ENCODE results near the gene SYNDIG1L. TPM values are rescaled to one million over a fixed set of nuclear protein-coding genes. Genes with fewer than 3 reads are reported as not detected.

SYNDIG1L gene
- total RNA-seq, 1 donor from 2014 or later: not detected

GRCh38 chr14:74429991-74430390, 4.0 kb upstream of the SYNDIG1L start:
- DNase-seq (ENCODE audit: low spot score): no peak

DNA sequence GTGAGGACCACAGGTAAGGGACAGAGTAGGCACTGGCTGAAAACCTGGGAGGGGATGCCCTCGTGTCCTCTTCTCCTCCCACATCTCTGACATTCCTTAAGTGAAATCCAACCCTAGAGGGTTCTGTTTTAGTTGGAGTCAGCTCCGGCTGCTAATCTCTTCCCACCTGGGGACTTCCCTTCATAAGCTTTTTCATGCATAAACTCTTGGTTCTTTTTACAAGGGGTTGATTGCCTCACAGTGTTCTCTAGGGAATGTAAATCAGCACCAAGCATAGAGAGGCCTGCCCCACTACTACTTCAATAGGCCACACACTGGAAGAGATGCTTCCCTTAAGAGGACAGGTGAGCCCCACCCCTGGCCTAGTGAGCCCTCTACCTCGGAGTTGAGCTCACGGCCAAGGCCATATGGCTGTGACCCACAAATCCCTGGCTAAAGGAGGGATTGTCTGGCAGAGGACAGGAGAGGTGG, 3.2 kb upstream of the SYNDIG1L start:
- DNase-seq (ENCODE audit: low spot score): no peak

DNA sequence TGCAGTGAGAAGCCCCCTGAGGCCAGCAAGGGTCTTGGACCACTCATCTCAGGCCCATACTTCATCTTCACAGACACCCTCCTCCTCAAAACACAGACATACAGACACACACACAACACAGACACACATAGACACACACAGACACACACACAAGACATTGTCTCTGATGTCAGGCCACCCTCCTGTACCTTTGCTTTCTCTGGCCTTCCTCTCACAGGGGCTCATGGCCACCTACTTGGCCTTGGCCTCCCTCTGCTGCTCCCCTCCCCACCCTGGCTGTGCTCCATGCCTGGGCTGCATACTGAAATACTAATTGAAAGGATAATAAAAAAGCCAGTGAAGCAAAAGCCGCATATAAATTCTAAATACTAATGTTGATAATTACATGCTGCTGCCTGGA, 1.6 kb upstream of the SYNDIG1L start:
- DNase-seq (ENCODE audit: low spot score): no peak

DNA sequence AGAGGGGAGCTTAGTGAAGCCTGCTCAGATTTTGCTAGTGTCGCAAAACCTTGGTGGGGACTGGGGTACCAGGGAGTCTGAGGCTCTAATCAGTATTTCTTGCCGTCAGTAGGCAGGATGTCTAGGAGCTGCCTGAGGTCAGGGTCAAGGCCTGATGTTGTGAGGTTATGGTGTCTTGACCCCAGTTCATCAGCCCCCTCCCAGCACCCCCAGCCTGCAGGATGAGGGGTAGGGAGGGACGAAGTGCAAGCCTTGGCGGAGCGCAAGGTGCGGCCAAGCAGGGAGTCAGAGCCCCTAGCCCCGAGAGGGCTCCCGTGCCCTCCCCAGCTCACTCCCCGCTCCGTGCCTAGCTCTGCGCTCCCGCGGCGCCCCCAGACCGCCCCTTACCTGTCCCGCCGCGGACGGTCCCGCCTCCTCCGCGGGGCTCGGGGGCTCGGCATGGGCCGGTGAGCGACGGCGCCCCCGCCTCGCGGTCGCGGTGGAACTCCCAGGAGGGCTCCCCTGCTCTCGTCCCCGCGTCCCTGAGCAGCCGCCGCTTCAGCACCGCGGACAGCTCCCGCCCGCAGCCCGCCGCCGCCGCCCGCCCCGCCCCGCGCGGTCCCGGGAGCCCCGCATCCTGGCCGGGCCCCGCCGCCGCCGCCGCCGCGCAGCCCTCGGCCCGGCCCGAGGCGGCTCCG, 347 bp downstream of the SYNDIG1L start:
- no peak for DNase-seq (ENCODE audit: low spot score)

GRCh38 chr14:74424606-74425005, 1.4 kb downstream of the SYNDIG1L start:
- DNase-seq (ENCODE audit: low spot score): no peak

GRCh38 chr14:74423246-74423645, 2.8 kb downstream of the SYNDIG1L start:
- DNase-seq (ENCODE audit: low spot score): peak; percentile 62

- DNase-seq (ENCODE audit: low spot score): no peak
Measured at GRCh38 chr14:74421981-74422380, 4.0 kb downstream of the SYNDIG1L start.

GRCh38 chr14:74419086-74419485, 6.9 kb downstream of the SYNDIG1L start:
- DNase-seq (ENCODE audit: low spot score): no peak

GRCh38 chr14:74418031-74418430, 8.0 kb downstream of the SYNDIG1L start:
- no peak for DNase-seq (ENCODE audit: low spot score)

- no peak for DNase-seq (ENCODE audit: low spot score)
Measured at GRCh38 chr14:74417611-74418010, 8.4 kb downstream of the SYNDIG1L start.

DNA sequence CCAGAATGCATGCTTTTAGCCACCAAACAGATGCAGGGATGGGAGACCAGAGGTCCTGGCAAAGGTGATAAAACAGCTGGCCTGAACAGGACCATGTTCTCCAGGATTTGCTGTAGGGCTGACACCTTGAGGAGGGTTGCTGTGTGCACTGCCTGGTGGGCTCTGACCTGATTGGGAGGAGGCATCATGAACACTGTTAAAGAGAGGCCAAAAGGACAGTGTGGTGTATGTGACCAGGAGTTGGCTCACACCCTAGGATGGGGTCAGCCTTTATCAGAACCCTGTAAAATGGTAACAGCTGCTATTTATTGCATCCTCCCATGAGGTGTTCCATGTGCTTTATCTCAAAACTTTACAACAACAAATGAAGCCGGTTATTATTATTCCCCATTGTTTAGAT, 8.8 kb downstream of the SYNDIG1L start:
- no peak for DNase-seq (ENCODE audit: low spot score)

DNA sequence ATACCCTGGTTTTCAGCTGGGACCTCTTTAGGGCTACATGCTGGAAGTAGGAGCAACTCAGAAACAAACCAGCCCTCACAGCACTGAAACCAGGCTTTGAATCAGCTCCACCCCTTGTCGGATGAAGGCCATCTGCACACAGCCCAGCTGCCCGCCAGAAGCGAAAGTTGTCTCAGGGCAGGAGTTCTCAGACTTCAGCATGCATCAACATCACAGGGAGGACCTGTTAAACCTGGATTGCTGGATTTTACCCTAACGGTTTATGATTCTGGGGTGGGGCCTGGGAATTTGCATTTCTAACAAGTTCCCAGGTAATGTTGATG, 10.9 kb downstream of the SYNDIG1L start:
- DNase-seq (ENCODE audit: low spot score): no peak

DNA sequence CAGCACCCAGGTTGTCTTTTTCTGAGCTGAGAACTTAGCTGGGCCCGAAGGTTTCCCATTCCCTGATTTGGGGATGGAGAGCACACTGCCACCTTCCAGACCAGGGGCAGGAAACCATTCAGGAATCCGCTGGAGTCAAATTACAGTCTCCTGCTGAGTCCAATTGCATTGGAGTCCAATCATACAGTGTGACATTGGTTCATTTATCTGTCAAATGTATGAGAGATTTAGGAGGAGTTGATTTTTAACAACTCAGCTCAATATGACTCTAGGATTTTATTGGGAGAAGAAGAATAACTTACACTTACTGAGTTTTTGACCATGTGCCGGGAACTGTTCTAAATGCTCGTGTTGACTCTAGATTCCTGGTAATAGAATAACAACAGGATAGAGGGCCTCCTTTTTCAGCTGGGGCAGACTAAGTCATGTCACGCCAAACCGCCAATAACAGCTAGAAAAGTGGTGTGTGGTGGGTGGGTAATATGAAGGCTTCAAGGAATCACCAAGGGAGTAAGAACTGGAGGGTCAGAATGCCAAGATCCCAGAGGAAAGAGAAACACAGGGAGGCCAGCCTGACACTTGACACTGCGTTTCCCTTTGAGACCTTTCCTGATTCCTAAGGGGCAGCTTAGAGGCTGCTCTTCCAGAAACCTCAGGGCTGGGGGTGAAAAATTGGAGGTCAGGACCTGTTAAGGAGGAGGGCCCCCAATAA, 11.5 kb downstream of the SYNDIG1L start:
- no peak for DNase-seq (ENCODE audit: low spot score)

DNA sequence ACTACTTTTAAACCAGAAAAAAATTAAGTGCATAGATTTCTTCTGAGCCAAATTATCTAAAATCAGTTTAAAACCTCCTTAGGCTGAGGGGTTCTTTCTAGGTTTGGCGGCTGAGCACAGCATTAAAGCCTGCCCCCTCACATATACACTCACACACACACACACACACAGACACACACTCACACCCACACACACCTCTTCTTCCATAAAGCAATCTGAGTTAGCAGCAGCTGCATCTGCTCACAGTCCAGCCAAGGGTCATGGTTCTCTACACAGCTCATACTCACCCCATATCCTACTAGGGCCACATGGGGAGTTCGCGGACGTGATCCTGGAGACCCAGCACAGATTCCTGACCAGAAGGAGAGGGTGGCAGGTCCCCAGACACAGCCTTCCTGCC, 12.4 kb downstream of the SYNDIG1L start:
- no peak for DNase-seq (ENCODE audit: low spot score)

DNA sequence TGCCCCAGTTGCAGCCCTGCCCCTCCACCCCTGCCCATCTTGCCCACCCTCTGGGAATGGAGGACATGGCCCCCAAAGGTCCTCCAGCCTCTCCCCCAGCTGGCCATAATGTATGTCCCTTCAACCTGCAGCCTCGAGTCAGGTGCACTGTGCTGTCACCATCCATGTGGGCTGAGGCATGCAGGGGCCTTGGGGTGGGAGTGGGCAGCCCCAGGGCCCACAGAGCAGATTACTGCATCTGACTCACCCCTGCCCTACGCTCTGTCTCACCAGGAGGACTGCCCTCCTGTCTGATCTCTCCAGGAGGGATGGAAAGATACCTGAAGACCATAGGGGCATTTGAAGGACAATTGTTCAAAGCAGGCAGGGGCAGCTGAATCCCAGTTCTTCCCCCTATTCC, 13.3 kb downstream of the SYNDIG1L start:
- no peak for DNase-seq (ENCODE audit: low spot score)

DNA sequence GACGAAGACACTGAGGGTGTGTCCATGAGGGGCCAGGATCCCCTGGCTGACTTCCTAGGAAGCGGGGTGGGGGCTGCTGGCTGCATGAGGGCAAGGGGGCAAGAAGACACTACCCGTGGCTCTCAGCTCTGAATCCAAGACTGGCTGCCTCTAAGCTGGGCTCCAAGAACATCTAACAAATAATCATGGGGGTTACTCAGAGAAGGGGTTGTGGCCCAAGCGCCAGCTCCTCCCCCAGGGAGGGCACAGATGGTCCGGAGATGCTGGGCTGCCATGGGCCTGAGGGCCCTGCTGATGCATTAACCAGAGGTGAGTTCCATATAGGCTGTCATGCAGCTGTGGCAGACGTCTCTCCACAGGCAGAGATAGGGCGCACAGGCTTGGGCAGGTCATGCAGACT, 14.3 kb downstream of the SYNDIG1L start:
- DNase-seq (ENCODE audit: low spot score): no peak

- DNase-seq (ENCODE audit: low spot score): peak; percentile 73
Measured at GRCh38 chr14:74409441-74409840, 16.6 kb downstream of the SYNDIG1L start.

- peak; percentile 14 for DNase-seq (ENCODE audit: low spot score)
Measured at GRCh38 chr14:74408870-74409269, 17.1 kb downstream of the SYNDIG1L start.

DNA sequence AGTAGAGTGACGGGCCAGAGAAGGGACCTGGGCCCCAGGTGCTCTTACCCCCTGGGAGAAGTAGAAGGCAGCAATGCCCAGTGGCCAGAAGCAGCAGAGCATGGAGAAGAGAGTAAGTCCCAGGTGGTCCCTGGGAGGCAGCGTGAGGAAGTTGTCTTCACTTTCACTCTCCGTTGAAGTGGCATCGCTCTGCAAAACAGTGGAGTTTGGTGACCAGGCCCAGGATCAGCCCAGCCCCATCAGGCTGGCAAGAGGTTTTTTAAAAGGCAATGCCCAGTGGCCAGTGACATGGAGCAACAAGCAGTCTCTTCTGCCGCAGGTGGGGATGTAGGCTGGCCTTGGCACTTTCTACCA, 18.2 kb downstream of the SYNDIG1L start:
- peak; percentile 75 for DNase-seq (ENCODE audit: low spot score)

DNA sequence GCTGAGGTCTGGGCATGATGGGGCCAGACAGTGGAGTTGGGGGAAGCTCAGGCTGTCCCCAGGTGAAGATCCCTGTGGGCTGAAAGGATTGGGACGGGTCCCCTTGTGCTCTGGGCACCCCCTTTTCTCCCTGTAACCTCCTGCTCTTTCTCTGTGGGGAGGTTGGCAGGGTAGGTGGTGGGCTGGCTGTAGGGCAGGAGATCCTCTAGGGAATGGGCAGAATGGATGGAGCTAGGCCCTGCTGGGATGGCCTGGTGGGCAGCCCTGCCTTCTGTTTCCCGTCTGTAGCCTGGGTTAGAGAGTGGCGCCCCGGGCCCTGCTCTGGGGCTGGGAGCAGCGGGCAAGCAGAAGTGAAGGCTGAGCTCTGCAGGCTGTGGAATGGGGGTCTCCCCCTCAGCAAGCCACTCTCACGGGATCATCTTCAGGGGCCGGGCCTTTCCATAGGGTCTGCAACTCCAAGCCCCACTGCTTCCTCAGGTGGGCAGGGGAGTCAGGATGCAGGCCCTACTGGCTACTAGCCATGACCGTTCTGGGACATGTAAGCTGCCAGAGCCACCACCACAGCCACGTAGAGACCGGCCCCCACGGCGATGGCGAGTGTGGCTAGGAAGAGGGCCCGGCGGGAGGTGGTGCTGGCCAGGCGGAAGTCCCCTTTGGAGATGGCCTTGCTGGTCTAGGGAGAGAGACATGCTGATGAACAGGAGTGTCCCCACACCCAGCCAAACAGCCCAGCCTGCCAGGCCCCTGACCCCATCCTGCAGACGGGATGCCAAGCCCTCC, 18.8 kb downstream of the SYNDIG1L start:
- DNase-seq (ENCODE audit: low spot score): peak; percentile 73

DNA sequence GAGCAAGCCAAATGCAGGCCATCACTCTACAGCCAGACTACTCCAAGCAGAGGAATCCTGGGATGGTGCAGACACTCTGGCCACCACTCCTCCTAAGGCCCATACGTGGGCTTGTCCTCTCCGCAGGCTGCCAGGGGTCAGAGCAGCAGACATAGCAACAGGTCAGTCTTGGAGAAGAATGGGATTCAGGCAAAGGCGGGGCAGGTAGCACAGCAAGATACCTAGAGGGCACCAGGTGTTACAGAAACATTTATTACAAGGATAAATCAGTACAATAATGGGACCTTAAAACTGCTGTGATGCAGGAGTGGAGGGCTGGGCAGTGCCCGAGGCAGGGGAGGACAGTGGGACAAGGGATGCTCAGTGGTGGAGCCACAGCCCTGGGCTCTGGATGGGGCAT, 20.3 kb downstream of the SYNDIG1L start:
- peak; percentile 69 for DNase-seq (ENCODE audit: low spot score)

DNA sequence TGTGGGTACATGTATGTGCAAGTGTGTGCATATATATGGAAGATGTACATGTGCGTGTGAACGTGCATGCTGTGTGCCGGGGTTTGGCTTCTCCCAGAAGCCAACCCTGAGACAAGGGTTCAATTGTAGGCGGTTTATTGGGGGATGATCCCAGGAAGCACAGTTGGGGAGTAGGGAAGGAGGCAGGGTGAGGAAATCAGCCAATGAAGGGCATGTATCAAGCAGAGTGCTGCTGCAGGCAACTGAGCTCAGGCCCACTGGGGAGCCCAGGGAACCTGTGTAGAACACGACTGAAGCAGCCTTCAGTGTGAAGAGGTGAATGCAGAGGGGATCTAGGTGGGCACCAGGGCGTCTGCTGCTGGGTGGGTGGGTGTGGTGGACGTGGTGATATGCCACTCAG, 21.6 kb downstream of the SYNDIG1L start:
- DNase-seq (ENCODE audit: low spot score): peak; percentile 68

Measured in mesenteric fat pad (tissue), 1 donor.